ENCODE results near the gene ARHGEF19.
"Not testable (repeated sequence)": the region's sequence is repeated elsewhere in the genome, so short reads cannot be mapped to it uniquely, and the experiment has no call there.

ARHGEF19 gene

GRCh38 chr1:16171314-16172151 lies 40.9 kb downstream of the ARHGEF19 start:
- Histone ChIP-seq H3K79me2 (ENCODE audit: insufficient read depth, low read length) (no peaks in the 10 kb centered on the region), H3K36me3 (ENCODE audit: insufficient read depth, low read length) (no peaks in the 10 kb centered on the region), H3K9me3 (ENCODE audit: insufficient read depth, low read depth, low read length) (no peaks in the 10 kb centered on the region), H3K4me2 (ENCODE audit: low read depth, low read length, poor library complexity, severe bottlenecking) (no peak overlapping the region), H3K9ac (ENCODE audit: low read depth, low read length, poor library complexity, severe bottlenecking) (no peak overlapping the region), H3K4me1 (ENCODE audit: insufficient read depth, low read length, poor library complexity, severe bottlenecking) (no peaks in the 10 kb centered on the region), H3K9me2 (replicated peaks; ENCODE audit: low read depth, low read length) (no peaks in the 10 kb centered on the region), H2AFZ (ENCODE audit: low read length) (no peak overlapping the region), H3F3A (ENCODE audit: low read depth) (no peaks in the 10 kb centered on the region), H3K27me3 (ENCODE audit: insufficient read depth, low read length, poor library complexity, severe bottlenecking) (no peaks in the 10 kb centered on the region), H3K4me3 (ENCODE audit: low read length, poor library complexity, severe bottlenecking) (no peak overlapping the region), H4K20me1 (ENCODE audit: insufficient read depth, low read length, poor library complexity, severe bottlenecking) (no peaks in the 10 kb centered on the region)
- TF ChIP-seq EZH2phosphoT487 (IDR thresholded peaks at IDR 0.05; ENCODE audit: borderline replicate concordance) = no peak
- TF ChIP-seq CTCF (conservative IDR thresholded peaks at IDR 0.05; ENCODE audit: low read length) = no peak

GRCh38 chr1:16170283-16170673 lies 42.2 kb downstream of the ARHGEF19 start:
- Histone ChIP-seq H2AFZ (ENCODE audit: low read length) (no peak overlapping the region), H3K4me1 (ENCODE audit: insufficient read depth, low read length, poor library complexity, severe bottlenecking) (no peaks in the 10 kb centered on the region), H3K36me3 (ENCODE audit: insufficient read depth, low read length) (no peaks in the 10 kb centered on the region)

GRCh38 chr1:16168622-16169360 lies 43.7 kb downstream of the ARHGEF19 start:
- no peaks in the 10 kb centered on the region for H3K9me2 ChIP-seq (replicated peaks; ENCODE audit: low read depth, low read length)
- no peak overlapping the region for H3K4me3 ChIP-seq (ENCODE audit: low read length, poor library complexity, severe bottlenecking)
- H3K9ac ChIP-seq (ENCODE audit: low read depth, low read length, poor library complexity, severe bottlenecking) = no peak overlapping the region
- no peak overlapping the region for H2AFZ ChIP-seq (ENCODE audit: low read length)
- TF ChIP-seq EZH2phosphoT487 (IDR thresholded peaks at IDR 0.05; ENCODE audit: borderline replicate concordance) (no peak), CTCF (conservative IDR thresholded peaks at IDR 0.05; ENCODE audit: low read length) (no peak)
- no peaks in the 10 kb centered on the region for H3K36me3 ChIP-seq (ENCODE audit: insufficient read depth, low read length)
- no peaks in the 10 kb centered on the region for H4K20me1 ChIP-seq (ENCODE audit: insufficient read depth, low read length, poor library complexity, severe bottlenecking)
- H3K27me3 ChIP-seq (ENCODE audit: insufficient read depth, low read length, poor library complexity, severe bottlenecking) = no peaks in the 10 kb centered on the region
- no peaks in the 10 kb centered on the region for H3K79me2 ChIP-seq (ENCODE audit: insufficient read depth, low read length)
- H3K9me3 ChIP-seq (ENCODE audit: insufficient read depth, low read depth, low read length) = no peaks in the 10 kb centered on the region
- H3K4me2 ChIP-seq (ENCODE audit: low read depth, low read length, poor library complexity, severe bottlenecking) = no peak overlapping the region
- H3F3A ChIP-seq (ENCODE audit: low read depth) = no peaks in the 10 kb centered on the region
- H3K4me1 ChIP-seq (ENCODE audit: insufficient read depth, low read length, poor library complexity, severe bottlenecking) = no peaks in the 10 kb centered on the region

More at GRCh38 chr1:16170283-16170673, 42.2 kb downstream of the ARHGEF19 start:
- TF ChIP-seq CTCF (conservative IDR thresholded peaks at IDR 0.05; ENCODE audit: low read length) = no peak
- Histone ChIP-seq H3K9me3 (ENCODE audit: insufficient read depth, low read depth, low read length) (no peaks in the 10 kb centered on the region), H3K9me2 (replicated peaks; ENCODE audit: low read depth, low read length) (no peaks in the 10 kb centered on the region), H4K20me1 (ENCODE audit: insufficient read depth, low read length, poor library complexity, severe bottlenecking) (no peaks in the 10 kb centered on the region), H3F3A (ENCODE audit: low read depth) (no peaks in the 10 kb centered on the region), H3K27me3 (ENCODE audit: insufficient read depth, low read length, poor library complexity, severe bottlenecking) (no peaks in the 10 kb centered on the region), H3K9ac (ENCODE audit: low read depth, low read length, poor library complexity, severe bottlenecking) (no peak overlapping the region), H3K4me3 (ENCODE audit: low read length, poor library complexity, severe bottlenecking) (no peak overlapping the region), H3K4me2 (ENCODE audit: low read depth, low read length, poor library complexity, severe bottlenecking) (no peak overlapping the region), H3K79me2 (ENCODE audit: insufficient read depth, low read length) (no peaks in the 10 kb centered on the region)

GRCh38 chr1:16168144-16168495 lies 44.3 kb downstream of the ARHGEF19 start:
- H4K20me1 ChIP-seq (ENCODE audit: insufficient read depth, low read length, poor library complexity, severe bottlenecking); H3K79me2 ChIP-seq (ENCODE audit: insufficient read depth, low read length); H3K9ac ChIP-seq (ENCODE audit: low read depth, low read length, poor library complexity, severe bottlenecking); H3K4me3 ChIP-seq (ENCODE audit: low read length, poor library complexity, severe bottlenecking); H3K9me2 ChIP-seq (replicated peaks; ENCODE audit: low read depth, low read length); H3K9me3 ChIP-seq (ENCODE audit: insufficient read depth, low read depth, low read length); H3K36me3 ChIP-seq (ENCODE audit: insufficient read depth, low read length); H2AFZ ChIP-seq (ENCODE audit: low read length); H3K27me3 ChIP-seq (ENCODE audit: insufficient read depth, low read length, poor library complexity, severe bottlenecking); H3K4me2 ChIP-seq (ENCODE audit: low read depth, low read length, poor library complexity, severe bottlenecking); H3K4me1 ChIP-seq (ENCODE audit: insufficient read depth, low read length, poor library complexity, severe bottlenecking); H3F3A ChIP-seq (ENCODE audit: low read depth): not testable (repeated sequence)
